HL-60 (cell line): ENCODE results near the gene SALL1.

ENCODE experiments used
- GABPA ChIP-seq: IDR thresholded peaks from 2 replicates; pipeline ENCODE4 v1.6.1; 2012; ENCODE audit warnings: low read depth
- POLR2AphosphoS5 ChIP-seq: IDR thresholded peaks from 2 replicates; pipeline ENCODE4 v1.6.1; 2012; ENCODE audit warnings: low read depth
- REST ChIP-seq: IDR thresholded peaks from 2 replicates; pipeline ENCODE4 v1.6.1; 2012; ENCODE audit warnings: low read depth; ENCODE audit not compliant: insufficient replicate concordance
- TF ChIP-seq, protein P1 (sequence below): IDR thresholded peaks from one replicate; pipeline ENCODE4 v1.5.1; 2011; ENCODE audit warnings: low read length, control low read depth, inconsistent platforms; ENCODE audit not compliant: insufficient read depth

DNA sequence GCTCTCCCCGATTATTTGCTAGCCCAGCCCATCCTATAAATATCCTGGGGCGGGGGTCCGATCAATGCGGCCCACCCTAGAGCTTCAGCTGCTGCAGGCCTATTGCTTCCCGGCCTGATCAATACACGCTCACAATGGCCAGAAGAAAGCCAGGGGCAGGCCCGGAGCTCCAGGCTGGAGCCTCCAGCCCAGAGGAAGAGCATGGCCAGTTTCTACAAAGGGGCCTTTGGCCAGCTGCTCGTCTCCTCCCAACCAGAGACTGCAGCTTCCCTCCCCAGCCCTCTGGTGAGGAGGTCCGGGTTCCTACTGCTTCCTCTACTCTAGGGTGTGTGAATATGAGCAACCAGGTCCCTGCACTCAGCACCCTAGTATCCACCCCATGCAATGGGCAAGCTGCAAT is 36.7 kb downstream of the SALL1 start:
- TF ChIP-seq REST (no peak), GABPA (no peak), POLR2AphosphoS5 (no peak)
- TF ChIP-seq, protein P1, sequence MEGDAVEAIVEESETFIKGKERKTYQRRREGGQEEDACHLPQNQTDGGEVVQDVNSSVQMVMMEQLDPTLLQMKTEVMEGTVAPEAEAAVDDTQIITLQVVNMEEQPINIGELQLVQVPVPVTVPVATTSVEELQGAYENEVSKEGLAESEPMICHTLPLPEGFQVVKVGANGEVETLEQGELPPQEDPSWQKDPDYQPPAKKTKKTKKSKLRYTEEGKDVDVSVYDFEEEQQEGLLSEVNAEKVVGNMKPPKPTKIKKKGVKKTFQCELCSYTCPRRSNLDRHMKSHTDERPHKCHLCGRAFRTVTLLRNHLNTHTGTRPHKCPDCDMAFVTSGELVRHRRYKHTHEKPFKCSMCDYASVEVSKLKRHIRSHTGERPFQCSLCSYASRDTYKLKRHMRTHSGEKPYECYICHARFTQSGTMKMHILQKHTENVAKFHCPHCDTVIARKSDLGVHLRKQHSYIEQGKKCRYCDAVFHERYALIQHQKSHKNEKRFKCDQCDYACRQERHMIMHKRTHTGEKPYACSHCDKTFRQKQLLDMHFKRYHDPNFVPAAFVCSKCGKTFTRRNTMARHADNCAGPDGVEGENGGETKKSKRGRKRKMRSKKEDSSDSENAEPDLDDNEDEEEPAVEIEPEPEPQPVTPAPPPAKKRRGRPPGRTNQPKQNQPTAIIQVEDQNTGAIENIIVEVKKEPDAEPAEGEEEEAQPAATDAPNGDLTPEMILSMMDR = no peak
